RWPE2 (cell line): ENCODE measurements around the gene UGT3A1.
A peak's percentile ranks its signal among the peaks of the same experiment; 100 is the strongest.

ENCODE experiments used
- ATAC-seq: fragments of 200-7000 bp; cut with Tn5 transposase; 3 replicates; pipeline ENCODE4 v1.9.1; 2021; ENCODE audit warnings: low read depth
- DNase-seq: peaks from one replicate; pipeline ENCODE4 v3.0.0-alpha.2; 2020; ENCODE audit warnings: low spot score
- H3K27ac ChIP-seq: fragments of 450-650 bp; 2 replicates; pipeline ENCODE4 v1.5.1; 2017; ENCODE audit warnings: mild to moderate bottlenecking; ENCODE audit not compliant: poor library complexity, severe bottlenecking
- H3K27me3 ChIP-seq: fragments of 250-450 bp; sonication (Bioruptor Pico); 2 replicates; pipeline ENCODE4 v1.5.1; 2021; ENCODE audit warnings: mild to moderate bottlenecking, moderate library complexity; ENCODE audit not compliant: insufficient read depth, poor library complexity, severe bottlenecking
- H3K36me3 ChIP-seq: fragments of 250-450 bp; sonication (Bioruptor Pico); 2 replicates; pipeline ENCODE4 v1.5.1; 2020; ENCODE audit warnings: low read depth, mild to moderate bottlenecking, moderate library complexity
- H3K4me1 ChIP-seq: fragments of 250-450 bp; sonication (Bioruptor Pico); 2 replicates; pipeline ENCODE4 v1.5.1; 2021; ENCODE audit warnings: mild to moderate bottlenecking, moderate library complexity; ENCODE audit not compliant: insufficient read depth, poor library complexity, severe bottlenecking
- H3K4me3 ChIP-seq: fragments of 250-450 bp; sonication (Bioruptor Pico); 2 replicates; pipeline ENCODE4 v1.5.1; 2021; ENCODE audit warnings: mild to moderate bottlenecking, moderate library complexity; ENCODE audit not compliant: severe bottlenecking
- H3K9me3 ChIP-seq: fragments of 250-450 bp; sonication (Bioruptor Pico); 2 replicates; pipeline ENCODE4 v1.5.1; 2021; ENCODE audit warnings: mild to moderate bottlenecking, moderate library complexity; ENCODE audit not compliant: severe bottlenecking
- TF ChIP-seq, protein P1 (sequence below): fragments of 450-650 bp; IDR thresholded peaks from one replicate; pipeline ENCODE4 v1.5.1; 2017; ENCODE audit warnings: mild to moderate bottlenecking, moderate library complexity; ENCODE audit not compliant: poor library complexity, severe bottlenecking

Gene UGT3A1

DNA sequence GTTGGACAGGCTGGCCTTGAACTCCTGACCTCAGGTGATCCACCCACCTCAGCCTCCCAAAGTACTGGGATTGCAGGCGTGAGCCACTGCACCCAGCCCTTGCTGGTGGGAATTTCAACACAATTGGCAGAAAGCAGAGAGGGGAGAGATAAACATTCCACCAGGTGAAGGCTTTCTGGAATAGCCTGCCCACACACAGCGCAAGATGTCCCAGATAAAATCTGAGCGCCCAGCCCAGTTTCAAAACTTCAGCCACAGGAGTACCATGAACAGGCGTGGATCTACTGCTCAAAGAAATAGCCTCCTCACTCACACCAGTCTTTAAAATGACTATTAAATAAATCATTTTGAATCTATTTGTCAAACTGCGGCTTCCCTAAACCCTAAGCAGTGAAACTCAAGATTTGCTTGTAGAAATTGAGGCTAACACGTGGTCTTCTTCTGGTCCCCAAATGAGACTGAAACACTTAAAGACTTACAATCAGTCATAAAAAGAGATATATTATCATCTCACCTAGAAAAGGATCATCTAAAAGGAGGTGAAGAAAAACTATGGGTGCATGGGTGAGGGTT is 87.5 kb downstream of the UGT3A1 start:
- TF ChIP-seq, protein P1, sequence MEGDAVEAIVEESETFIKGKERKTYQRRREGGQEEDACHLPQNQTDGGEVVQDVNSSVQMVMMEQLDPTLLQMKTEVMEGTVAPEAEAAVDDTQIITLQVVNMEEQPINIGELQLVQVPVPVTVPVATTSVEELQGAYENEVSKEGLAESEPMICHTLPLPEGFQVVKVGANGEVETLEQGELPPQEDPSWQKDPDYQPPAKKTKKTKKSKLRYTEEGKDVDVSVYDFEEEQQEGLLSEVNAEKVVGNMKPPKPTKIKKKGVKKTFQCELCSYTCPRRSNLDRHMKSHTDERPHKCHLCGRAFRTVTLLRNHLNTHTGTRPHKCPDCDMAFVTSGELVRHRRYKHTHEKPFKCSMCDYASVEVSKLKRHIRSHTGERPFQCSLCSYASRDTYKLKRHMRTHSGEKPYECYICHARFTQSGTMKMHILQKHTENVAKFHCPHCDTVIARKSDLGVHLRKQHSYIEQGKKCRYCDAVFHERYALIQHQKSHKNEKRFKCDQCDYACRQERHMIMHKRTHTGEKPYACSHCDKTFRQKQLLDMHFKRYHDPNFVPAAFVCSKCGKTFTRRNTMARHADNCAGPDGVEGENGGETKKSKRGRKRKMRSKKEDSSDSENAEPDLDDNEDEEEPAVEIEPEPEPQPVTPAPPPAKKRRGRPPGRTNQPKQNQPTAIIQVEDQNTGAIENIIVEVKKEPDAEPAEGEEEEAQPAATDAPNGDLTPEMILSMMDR = no peak

DNA sequence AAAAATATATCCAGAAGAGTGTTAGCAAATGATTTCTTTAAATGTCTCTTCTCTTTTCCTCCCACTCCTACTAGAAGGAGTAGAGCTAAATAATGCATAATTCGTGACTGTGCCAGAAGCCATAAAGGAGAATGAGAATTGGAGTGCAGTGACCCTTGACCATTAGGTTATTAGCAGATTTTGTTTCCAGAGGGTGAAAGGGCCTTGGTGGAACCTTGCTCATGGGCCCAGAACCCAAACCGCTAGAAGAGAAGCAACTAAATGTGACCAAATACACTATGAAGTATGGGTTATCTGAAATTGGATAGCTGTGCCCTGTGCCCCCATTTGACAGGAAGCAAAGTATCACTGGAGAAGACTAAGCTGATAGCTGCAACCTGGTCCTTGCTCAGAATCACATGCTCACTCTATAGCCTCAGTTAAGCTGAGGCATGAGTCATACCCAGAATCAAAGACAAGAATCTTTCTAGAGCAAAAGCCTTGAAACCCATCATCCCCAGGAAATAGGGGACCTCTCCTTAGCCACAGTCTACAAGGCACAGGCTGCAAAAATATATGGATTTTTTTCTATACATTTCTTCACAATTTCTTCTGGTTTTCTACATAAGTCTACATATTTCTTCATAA is 89.0 kb downstream of the UGT3A1 start:
- 0 out of 3 replicates have a peak, but pooled peaks have one; percentile 23 for ATAC-seq

More for the DNA sequence above, 87.5 kb downstream of the UGT3A1 start:
- Histone ChIP-seq H3K36me3 (no peaks in the 10 kb centered on the region), H3K4me3 (no peak overlapping the region), H3K4me1 (no peaks in the 10 kb centered on the region), H3K27ac (no peak overlapping the region), H3K27me3 (no peaks in the 10 kb centered on the region), H3K9me3 (no peaks in the 10 kb centered on the region)
- ATAC-seq (no peak), DNase-seq (no peak)

More for the DNA sequence above, 89.0 kb downstream of the UGT3A1 start:
- no peaks in the 10 kb centered on the region for H3K36me3 ChIP-seq
- TF ChIP-seq, protein P1 = no peak
- H3K27me3 ChIP-seq = no peaks in the 10 kb centered on the region
- H3K9me3 ChIP-seq = no peaks in the 10 kb centered on the region
- H3K4me1 ChIP-seq = no peaks in the 10 kb centered on the region
- DNase-seq = no peak
- H3K27ac ChIP-seq = no peak overlapping the region
- H3K4me3 ChIP-seq = no peak overlapping the region
